ENCODE data around the gene ADGRF5.

DNA sequence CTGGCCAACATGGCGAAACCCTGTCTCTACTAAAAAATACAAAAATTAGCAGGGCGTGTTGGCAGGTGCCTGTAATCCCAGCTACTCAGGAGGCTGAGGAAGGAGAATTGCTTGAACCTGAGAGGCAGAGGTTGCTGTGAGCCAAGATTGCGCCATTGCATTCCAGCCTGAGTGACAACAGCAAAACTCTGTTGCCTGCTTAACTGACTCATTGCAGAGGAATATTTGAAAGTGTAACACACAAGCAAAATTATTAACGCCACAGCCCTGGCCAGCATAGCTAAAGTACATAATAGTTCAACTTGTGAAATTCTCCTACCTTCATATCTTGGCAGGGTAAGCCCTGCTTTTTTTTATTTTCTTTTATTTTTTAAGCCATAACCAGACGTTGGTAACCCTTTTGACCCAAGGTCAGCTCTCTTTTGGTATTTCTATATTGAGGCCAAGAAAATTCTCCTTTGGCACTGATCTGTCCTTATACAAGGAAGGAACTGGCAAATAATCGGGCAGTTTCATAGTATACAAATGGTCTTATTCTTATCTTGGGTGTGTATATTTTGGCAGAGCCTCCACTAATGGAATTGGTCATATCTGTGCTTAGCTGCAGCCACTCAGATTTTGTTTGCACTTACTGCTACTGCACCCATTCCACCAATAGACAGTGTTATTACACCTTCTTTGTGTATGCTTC is 4.0 kb upstream of the ADGRF5 start:
- TF ChIP-seq GATA3 (IDR thresholded peaks at IDR 0.05; ENCODE audit: low read depth, low read length) (no peak), GATA2 (IDR thresholded peaks at IDR 0.05; ENCODE audit: low read depth, low read length) (no peak)

Data from SH-SY5Y (cell line).